ENCODE measurements around the gene NDUFAF8.

Gene NDUFAF8

GRCh38 chr17:81206657-81207056 lies 32.5 kb upstream of the NDUFAF8 start:
- H4K20me1 ChIP-seq = peaks cover 0 to 72% (median 39%) of the 10 kb centered on the region in 11 experiments; a peak in 17 of 22 replicates
- H3K9ac ChIP-seq = 0 out of 22 replicates have a peak overlapping the region, but pooled peaks of 1 of the 11 experiments have one; percentile 4
- H3K9me3 ChIP-seq (replicated peaks in 1 of 11) = no peaks in the 10 kb centered on the region
- peak overlapping the region in 10 of 11 experiments; percentile 47 to 71 (median 61); a peak in 18 of 22 replicates for H3K4me2 ChIP-seq
- peaks cover 23 to 75% (median 48%) of the 10 kb centered on the region in 10 experiments for H3K4me1 ChIP-seq
- H3K36me3 ChIP-seq = peaks cover 0 to 45% (median 17%) of the 10 kb centered on the region in 11 experiments; a peak in 16 of 22 replicates
- H3K27ac ChIP-seq = no peak overlapping the region
- H3K4me3 ChIP-seq = no peak overlapping the region
- H3K27me3 ChIP-seq = no peaks in the 10 kb centered on the region
- TF ChIP-seq Cebpa-rat (IDR thresholded peaks at IDR 0.05) = no peak

GRCh38 chr17:81207610-81208581 lies 31.2 kb upstream of the NDUFAF8 start:
- H3K4me2 ChIP-seq = peak overlapping the region; percentile 47 to 71 (median 59)
- H3K4me3 ChIP-seq = no peak overlapping the region
- no peak overlapping the region; a peak in 1 of 22 replicates for H3K9ac ChIP-seq
- H4K20me1 ChIP-seq = peaks cover 0 to 76% (median 39%) of the 10 kb centered on the region in 11 experiments; a peak in 17 of 22 replicates
- H3K27me3 ChIP-seq = no peaks in the 10 kb centered on the region
- no peak for TF ChIP-seq Cebpa-rat (IDR thresholded peaks at IDR 0.05)
- no peaks in the 10 kb centered on the region for H3K9me3 ChIP-seq (replicated peaks in 1 of 11)
- H3K4me1 ChIP-seq = peaks cover 23 to 71% (median 42%) of the 10 kb centered on the region in 10 experiments
- peaks cover 0 to 36% (median 10%) of the 10 kb centered on the region in 11 experiments; a peak in 16 of 22 replicates for H3K36me3 ChIP-seq
- H3K27ac ChIP-seq = peak overlapping the region in 2 of 11 experiments; percentile 6 to 36; a peak in 2 of 22 replicates

- H3K27me3 ChIP-seq = no peaks in the 10 kb centered on the region
- no peak overlapping the region for H3K9ac ChIP-seq
- H3K4me1 ChIP-seq = peaks cover 23 to 70% (median 42%) of the 10 kb centered on the region in 10 experiments
- peaks cover 0 to 32% (median 10%) of the 10 kb centered on the region in 11 experiments; a peak in 15 of 22 replicates for H3K36me3 ChIP-seq
- no peak overlapping the region for H3K27ac ChIP-seq
- peaks cover 0 to 75% (median 39%) of the 10 kb centered on the region in 11 experiments; a peak in 17 of 22 replicates for H4K20me1 ChIP-seq
- H3K4me2 ChIP-seq = no peak overlapping the region; a peak in 1 of 22 replicates
- H3K4me3 ChIP-seq = no peak overlapping the region
- no peaks in the 10 kb centered on the region for H3K9me3 ChIP-seq (replicated peaks in 1 of 11)
- no peak for TF ChIP-seq Cebpa-rat (IDR thresholded peaks at IDR 0.05)
These were observed 30.5 kb upstream of the NDUFAF8 start for GRCh38 chr17:81208651-81209050.

GRCh38 chr17:81209141-81209540 lies 30.0 kb upstream of the NDUFAF8 start:
- no peak overlapping the region for H3K4me3 ChIP-seq
- H4K20me1 ChIP-seq = peaks cover 0 to 75% (median 35%) of the 10 kb centered on the region in 11 experiments; a peak in 17 of 22 replicates
- no peak overlapping the region for H3K9ac ChIP-seq
- peaks cover 23 to 68% (median 42%) of the 10 kb centered on the region in 10 experiments for H3K4me1 ChIP-seq
- H3K9me3 ChIP-seq (replicated peaks in 1 of 11) = no peaks in the 10 kb centered on the region
- TF ChIP-seq Cebpa-rat (IDR thresholded peaks at IDR 0.05) = no peak
- no peaks in the 10 kb centered on the region for H3K27me3 ChIP-seq
- H3K36me3 ChIP-seq = peaks cover 0 to 29% (median 10%) of the 10 kb centered on the region in 11 experiments; a peak in 14 of 22 replicates
- no peak overlapping the region for H3K27ac ChIP-seq
- no peak overlapping the region for H3K4me2 ChIP-seq

- Histone ChIP-seq H3K4me3 (no peak overlapping the region), H4K20me1 (peaks cover 0 to 67% (median 33%) of the 10 kb centered on the region in 11 experiments; a peak in 17 of 22 replicates), H3K27ac (no peak overlapping the region; a peak in 1 of 22 replicates), H3K4me1 (peaks cover 23 to 60% (median 41%) of the 10 kb centered on the region in 10 experiments), H3K4me2 (peak overlapping the region; percentile 66 to 87 (median 77)), H3K9me3 (replicated peaks in 1 of 11) (no peaks in the 10 kb centered on the region), H3K27me3 (no peaks in the 10 kb centered on the region), H3K9ac (peak overlapping the region in 10 of 11 experiments; percentile 11 to 64 (median 38); a peak in 9 of 22 replicates), H3K36me3 (peaks cover 0 to 30% (median 8%) of the 10 kb centered on the region in 11 experiments; a peak in 13 of 22 replicates)
- TF ChIP-seq Cebpa-rat (IDR thresholded peaks at IDR 0.05) = no peak
These were observed 28.7 kb upstream of the NDUFAF8 start for GRCh38 chr17:81210466-81210865.

GRCh38 chr17:81210868-81211267 lies 28.2 kb upstream of the NDUFAF8 start:
- no peak overlapping the region for H3K4me3 ChIP-seq
- no peak for TF ChIP-seq Cebpa-rat (IDR thresholded peaks at IDR 0.05)
- no peaks in the 10 kb centered on the region for H3K9me3 ChIP-seq (replicated peaks in 1 of 11)
- H3K27ac ChIP-seq = peak overlapping the region in 1 of 11 experiments; percentile 12; a peak in 2 of 22 replicates
- peak overlapping the region; percentile 66 to 87 (median 77) for H3K4me2 ChIP-seq
- H3K27me3 ChIP-seq = no peaks in the 10 kb centered on the region
- H3K9ac ChIP-seq = peak overlapping the region; percentile 11 to 64 (median 36); a peak in 12 of 22 replicates
- H4K20me1 ChIP-seq = peaks cover 0 to 68% (median 33%) of the 10 kb centered on the region in 11 experiments; a peak in 17 of 22 replicates
- H3K4me1 ChIP-seq = peaks cover 23 to 56% (median 38%) of the 10 kb centered on the region in 10 experiments
- H3K36me3 ChIP-seq = peaks cover 0 to 34% (median 8%) of the 10 kb centered on the region in 11 experiments; a peak in 15 of 22 replicates

- H3K4me1 ChIP-seq = peaks cover 18 to 41% (median 24%) of the 10 kb centered on the region in 10 experiments
- TF ChIP-seq Cebpa-rat (IDR thresholded peaks at IDR 0.05) = no peak
- H4K20me1 ChIP-seq = peaks cover 0 to 68% (median 23%) of the 10 kb centered on the region in 11 experiments; a peak in 16 of 22 replicates
- H3K36me3 ChIP-seq = peaks cover 0 to 40% (median 18%) of the 10 kb centered on the region in 11 experiments; a peak in 15 of 22 replicates
- no peak overlapping the region; a peak in 1 of 22 replicates for H3K4me2 ChIP-seq
- H3K27me3 ChIP-seq = no peaks in the 10 kb centered on the region
- no peak overlapping the region for H3K4me3 ChIP-seq
- no peak overlapping the region for H3K9ac ChIP-seq
- H3K9me3 ChIP-seq (replicated peaks in 1 of 11) = no peaks in the 10 kb centered on the region
- no peak overlapping the region for H3K27ac ChIP-seq
These were observed 26.8 kb upstream of the NDUFAF8 start for GRCh38 chr17:81212365-81212764.

GRCh38 chr17:81213978-81214377 lies 25.1 kb upstream of the NDUFAF8 start:
- H3K4me3 ChIP-seq = no peak overlapping the region
- no peaks in the 10 kb centered on the region for H3K9me3 ChIP-seq (replicated peaks in 1 of 11)
- H3K27ac ChIP-seq = no peak overlapping the region
- peaks cover 13 to 26% (median 16%) of the 10 kb centered on the region in 10 experiments for H3K4me1 ChIP-seq
- H3K36me3 ChIP-seq = peaks cover 0 to 45% (median 26%) of the 10 kb centered on the region in 11 experiments; a peak in 20 of 22 replicates
- H3K27me3 ChIP-seq = no peaks in the 10 kb centered on the region
- TF ChIP-seq Cebpa-rat (IDR thresholded peaks at IDR 0.05) = no peak
- H4K20me1 ChIP-seq = peaks cover 0 to 68% (median 13%) of the 10 kb centered on the region in 11 experiments; a peak in 11 of 22 replicates
- H3K4me2 ChIP-seq = no peak overlapping the region
- no peak overlapping the region for H3K9ac ChIP-seq

Data from BLaER1 treated with 17β-estradiol and CSF1 and Interleukin-3, amounts not matched to agents 10 nM and 100 nM (cell line).